HG03558 (cell line): ENCODE data around the gene LCP2.

ENCODE experiments used
- ATAC-seq: cut with Tn5 transposase; IDR thresholded peaks from one replicate; pipeline ENCODE4 v1.9.1; 2021; ENCODE audit warnings: moderate number of reproducible peaks; ENCODE audit not compliant: unreplicated experiment; ENCODE audit errors: extremely low read depth

Gene LCP2

GRCh38 chr5:170300361-170301013 lies 2.9 kb upstream of the LCP2 start:
- ATAC-seq = no peak

- ATAC-seq = no peak
Measured at GRCh38 chr5:170296935-170297588, 515 bp downstream of the LCP2 start.

GRCh38 chr5:170296036-170296934 lies 1.3 kb downstream of the LCP2 start:
- no peak for ATAC-seq

DNA sequence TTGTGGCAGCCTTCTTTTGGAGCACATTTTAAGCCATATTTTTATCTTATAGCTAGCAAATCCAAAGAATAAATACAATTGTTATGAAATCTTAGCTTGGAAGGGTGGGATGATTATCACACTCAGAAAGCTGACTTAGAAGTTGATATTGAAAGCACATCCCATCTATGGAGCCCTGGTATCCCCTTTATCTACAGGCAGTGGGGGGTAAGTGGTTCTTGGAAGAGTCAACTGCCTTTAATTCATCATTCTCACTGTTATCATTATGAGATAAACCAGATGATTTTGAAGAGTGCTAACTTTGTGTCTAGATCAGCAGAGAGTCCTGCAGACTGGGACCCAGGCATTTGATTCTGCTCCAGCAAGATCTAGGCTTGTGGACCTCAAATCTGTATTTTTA lies 3.0 kb downstream of the LCP2 start:
- no peak for ATAC-seq

DNA sequence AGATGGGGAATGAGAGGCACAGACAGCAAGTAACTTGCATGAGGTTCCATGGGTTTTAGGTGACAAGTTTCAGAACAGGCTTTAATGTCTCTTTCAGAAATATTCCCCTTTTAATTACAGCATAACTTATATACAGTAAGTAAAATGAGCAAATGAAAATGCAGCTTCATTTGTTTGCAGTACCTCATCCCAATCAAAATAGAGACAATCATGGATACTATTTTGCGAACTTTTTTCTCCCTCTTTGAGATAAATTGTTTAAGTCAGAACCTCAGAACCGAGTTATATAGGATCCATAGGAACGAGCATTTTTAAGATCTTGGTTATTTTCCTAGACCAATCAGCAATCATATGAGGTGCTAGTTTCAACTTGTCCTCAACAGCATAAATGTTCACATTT lies 3.5 kb downstream of the LCP2 start:
- ATAC-seq = no peak

- peak; percentile 65 for ATAC-seq
Measured at GRCh38 chr5:170293273-170293672, 4.3 kb downstream of the LCP2 start.

DNA sequence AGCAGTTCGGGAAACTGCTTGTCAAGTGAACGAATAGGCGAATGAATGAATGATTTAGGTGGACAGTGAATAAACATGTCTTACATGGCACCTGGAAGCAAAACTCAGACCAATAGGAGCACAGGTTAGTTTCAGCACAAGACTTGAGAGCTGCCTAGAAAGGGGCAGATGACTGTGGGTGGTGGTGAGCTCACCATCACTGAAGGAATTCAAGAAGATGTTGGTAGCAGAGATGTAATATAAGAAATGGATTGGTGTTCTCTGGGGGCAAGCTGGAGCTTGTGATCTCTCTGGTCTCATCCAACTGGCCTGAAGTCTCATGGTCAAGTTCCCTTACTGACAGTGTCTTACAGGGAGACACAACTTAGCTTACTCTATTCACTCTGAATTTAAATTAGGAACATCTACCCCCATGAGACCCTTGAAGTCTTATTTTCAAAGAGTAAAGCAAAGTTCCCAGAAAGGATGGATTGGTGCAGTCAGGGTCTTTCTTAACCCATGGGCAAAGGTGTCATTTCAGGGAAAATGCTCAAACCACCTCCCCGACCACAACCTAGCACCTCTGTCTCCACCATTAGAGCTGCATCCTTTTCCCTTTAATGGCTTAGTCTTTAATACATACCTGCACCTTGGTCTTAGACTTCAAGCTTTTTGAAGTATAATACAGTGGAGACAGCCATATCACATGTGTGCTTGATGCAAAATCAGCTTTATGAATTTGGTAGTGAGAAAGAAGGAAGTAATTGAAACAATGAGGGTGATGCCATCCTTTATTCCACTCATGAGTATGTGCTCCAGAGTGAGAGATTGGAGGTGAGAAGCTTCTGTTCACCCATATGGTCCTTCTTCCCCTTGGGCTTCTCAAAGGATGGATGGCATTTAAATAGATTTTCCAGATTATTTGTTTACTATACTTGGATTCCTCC lies 5.1 kb downstream of the LCP2 start:
- ATAC-seq = no peak

- no peak for ATAC-seq
Measured at GRCh38 chr5:170290498-170290897, 7.1 kb downstream of the LCP2 start.

- ATAC-seq = no peak
Measured at GRCh38 chr5:170289764-170290163, 7.8 kb downstream of the LCP2 start.

DNA sequence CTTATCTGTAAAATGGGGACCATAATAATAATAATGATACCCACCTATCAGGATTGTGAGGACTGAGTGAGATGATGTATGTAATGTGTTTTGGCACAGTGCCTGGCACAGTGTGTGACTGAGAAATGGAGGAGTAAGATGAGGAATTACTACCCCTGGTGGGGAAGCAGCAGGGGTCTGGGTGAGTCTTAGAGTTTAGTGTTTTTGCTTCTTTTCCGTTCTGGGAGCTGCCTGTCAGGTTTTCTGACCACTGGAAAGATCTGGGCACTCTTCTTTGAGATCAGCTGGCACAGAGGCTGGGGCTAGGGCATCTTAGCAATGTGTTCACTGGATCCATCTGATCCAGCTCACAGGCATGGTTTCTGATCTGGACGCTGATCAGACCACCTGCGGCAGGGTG lies 8.5 kb downstream of the LCP2 start:
- ATAC-seq = no peak

DNA sequence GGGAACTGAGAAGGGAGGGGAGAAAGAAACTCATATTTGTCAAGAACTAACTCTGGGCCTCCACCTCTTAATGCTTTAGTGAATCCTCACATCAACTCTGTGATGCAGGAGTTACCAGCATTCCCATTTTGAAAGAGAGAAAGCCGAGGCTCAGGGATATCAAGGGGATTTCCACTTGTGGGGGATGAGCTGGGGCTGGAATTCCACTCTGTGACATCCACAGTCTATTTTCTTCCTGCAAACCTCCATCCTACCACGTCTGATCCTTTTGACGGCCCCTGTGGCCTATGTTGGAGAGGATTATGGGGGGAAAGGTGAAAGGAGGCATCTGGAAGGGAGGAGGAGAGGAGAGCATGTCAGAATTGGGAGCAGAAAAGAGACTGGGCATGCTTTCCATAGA lies 9.0 kb downstream of the LCP2 start:
- ATAC-seq = no peak

GRCh38 chr5:170288151-170288550 lies 9.4 kb downstream of the LCP2 start:
- ATAC-seq = no peak

- ATAC-seq = no peak
Measured at GRCh38 chr5:170287532-170287931, 10.0 kb downstream of the LCP2 start.

DNA sequence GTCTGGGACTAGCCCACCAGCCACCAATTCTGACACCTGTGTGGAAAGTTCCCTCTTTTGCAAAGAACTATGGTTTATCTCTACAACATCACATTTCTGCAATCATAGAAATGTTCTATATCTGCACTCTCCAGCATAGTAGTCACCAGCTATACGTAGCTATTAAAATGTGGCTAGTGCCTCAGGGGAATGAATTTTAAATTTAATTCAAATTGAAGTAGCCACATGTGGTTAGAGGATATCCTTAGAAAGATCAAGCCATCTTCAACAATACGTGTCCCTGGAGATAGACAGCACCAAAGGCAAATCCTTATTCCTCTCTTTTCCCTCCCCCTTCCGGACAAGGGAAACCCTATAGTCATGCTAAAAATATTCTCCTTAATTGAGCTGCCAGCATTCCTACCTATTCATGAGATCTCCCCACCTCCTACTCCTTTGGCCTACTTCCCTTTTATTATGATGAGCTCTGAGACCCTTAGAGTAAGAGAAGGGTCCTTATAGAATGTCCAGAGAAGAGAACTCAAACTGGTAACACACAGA lies 11.1 kb downstream of the LCP2 start:
- no peak for ATAC-seq

- ATAC-seq = no peak
Measured at GRCh38 chr5:170285181-170285580, 12.4 kb downstream of the LCP2 start.

- ATAC-seq = no peak
Measured at GRCh38 chr5:170284231-170284630, 13.3 kb downstream of the LCP2 start.

GRCh38 chr5:170283296-170283695 lies 14.3 kb downstream of the LCP2 start:
- ATAC-seq = no peak

DNA sequence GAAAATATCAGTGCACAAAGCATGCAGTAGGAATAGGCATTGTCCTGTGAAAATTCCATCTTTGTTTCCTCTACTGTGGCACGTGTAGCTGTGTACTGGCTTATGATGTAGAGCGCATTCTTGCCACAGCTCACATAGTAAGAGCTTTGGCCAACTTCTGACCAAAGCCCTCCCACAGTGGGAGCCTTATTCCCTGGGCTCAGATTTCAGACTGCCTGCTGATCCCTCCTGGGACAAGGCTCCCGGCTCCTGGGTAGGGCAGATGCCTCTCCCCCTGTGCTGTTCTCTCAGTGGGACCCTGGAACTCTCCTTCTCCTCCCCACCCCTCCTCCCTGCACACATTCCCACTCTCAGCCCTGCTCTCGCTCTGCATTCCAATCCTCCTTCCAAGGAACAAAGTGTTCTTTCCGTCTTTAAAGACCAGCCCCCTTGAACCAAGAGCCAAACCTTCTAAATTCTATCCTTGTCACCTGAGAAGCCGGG lies 17.5 kb downstream of the LCP2 start:
- ATAC-seq = no peak

GRCh38 chr5:170279459-170279817 lies 18.1 kb downstream of the LCP2 start:
- ATAC-seq = no peak
